ENCODE results near the gene ZNF146. TPM values are rescaled to one million over a fixed set of nuclear protein-coding genes. Genes with fewer than 3 reads are reported as not detected.
"Not testable (repeated sequence)": the region's sequence is repeated elsewhere in the genome, so short reads cannot be mapped to it uniquely, and the experiment has no call there.

The ZNF146 gene
- total RNA-seq, 1 donor: 24.0 TPM

- DNase-seq (ENCODE audit: low read depth in 2 of 3, low spot score in 2 of 3): not testable (repeated sequence)
Measured at GRCh38 chr19:36268081-36268480, 53.2 kb downstream of the ZNF146 start.

GRCh38 chr19:36268591-36268990, 53.7 kb downstream of the ZNF146 start:
- not testable (repeated sequence) for DNase-seq (ENCODE audit: low read depth in 2 of 3, low spot score in 2 of 3)

- not testable (repeated sequence) for DNase-seq (ENCODE audit: low read depth in 2 of 3, low spot score in 2 of 3)
Measured at GRCh38 chr19:36269295-36269694, 54.4 kb downstream of the ZNF146 start.

Small RNA genes lying within 50 kb of the gene (small RNA-seq; reads per million reads assigned to genes)
- not detected for gene RF00019

Other genes starting within 250 kb of the ZNF146 start
- gene SDHAF1, start 219.9 kb upstream of the ZNF146 start, total RNA-seq: 34.7 TPM
- under 0.01 TPM for gene SYNE4, start 206.3 kb upstream of the ZNF146 start, total RNA-seq
- 13.7 TPM for gene ALKBH6, start 200.9 kb upstream of the ZNF146 start, total RNA-seq
- 13.7 TPM for gene CLIP3, start 182.2 kb upstream of the ZNF146 start, total RNA-seq
- 8.3 TPM for gene THAP8, start 160.8 kb upstream of the ZNF146 start, total RNA-seq
- gene WDR62, start 160.2 kb upstream of the ZNF146 start, total RNA-seq: 5.9 TPM
- gene OVOL3, start 104.0 kb upstream of the ZNF146 start, total RNA-seq: not detected
- gene POLR2I, start 100.2 kb upstream of the ZNF146 start, total RNA-seq: 47.4 TPM
- 198 TPM for gene TBCB, start 99.6 kb upstream of the ZNF146 start, total RNA-seq
- gene CAPNS1, start 75.0 kb upstream of the ZNF146 start, total RNA-seq: 573 TPM
- gene COX7A1, start 62.7 kb upstream of the ZNF146 start, total RNA-seq: not detected
- gene ZNF565, start 441 bp upstream of the ZNF146 start, total RNA-seq: 3.2 TPM
- gene ZFP14, start 164.1 kb downstream of the ZNF146 start, total RNA-seq: 4.0 TPM
- gene ZFP82, start 203.5 kb downstream of the ZNF146 start, total RNA-seq: 3.0 TPM